NCI-H1417 (cell line): ENCODE measurements around the gene KRT28.
A peak's percentile ranks its signal among the peaks of the same experiment; 100 is the strongest.

Experiments used
- DNase-seq, 3 experiments: peaks; one replicate each; lab custom pipeline; 2025; lab: John Stamatoyannopoulos, UW

Gene KRT28

GRCh38 chr17:40799859-40800258 is at the start of gene KRT28:
TSS of gene KRT28 (minus strand) at chr17:40799959. CDS start at chr17:40799893, 66 bp downstream.
- no peak for DNase-seq

- DNase-seq = no peak
Measured at GRCh38 chr17:40848583-40849235, 49.0 kb upstream of the KRT28 start.

- no peak for DNase-seq
Measured at GRCh38 chr17:40846515-40847144, 46.9 kb upstream of the KRT28 start.

GRCh38 chr17:40844671-40845107 is 44.9 kb upstream of the KRT28 start:
- DNase-seq = no peak

- DNase-seq = no peak
Measured at GRCh38 chr17:40843242-40843641, 43.5 kb upstream of the KRT28 start.

GRCh38 chr17:40841246-40841645 is 41.5 kb upstream of the KRT28 start:
- DNase-seq = no peak

- DNase-seq = no peak
Measured at GRCh38 chr17:40839194-40839593, 39.4 kb upstream of the KRT28 start.

GRCh38 chr17:40836020-40836419 is 36.3 kb upstream of the KRT28 start:
- DNase-seq = no peak

GRCh38 chr17:40833882-40834281 is 34.1 kb upstream of the KRT28 start:
- no peak for DNase-seq

- no peak for DNase-seq
Measured at GRCh38 chr17:40832840-40833239, 33.1 kb upstream of the KRT28 start.

- DNase-seq = no peak
Measured at GRCh38 chr17:40830085-40830776, 30.5 kb upstream of the KRT28 start.

GRCh38 chr17:40828454-40829044 is 28.8 kb upstream of the KRT28 start:
- no peak for DNase-seq

GRCh38 chr17:40827746-40828453 is 28.1 kb upstream of the KRT28 start:
- DNase-seq = no peak

- DNase-seq = no peak
Measured at GRCh38 chr17:40825599-40825998, 25.8 kb upstream of the KRT28 start.

GRCh38 chr17:40824015-40824832 is 24.5 kb upstream of the KRT28 start:
- DNase-seq = no peak

- DNase-seq = no peak
Measured at GRCh38 chr17:40822132-40822812, 22.5 kb upstream of the KRT28 start, which contains the start of gene KRT10. TSS of gene KRT10 (minus strand) at chr17:40822614. CDS start at chr17:40822585, 29 bp downstream.

- no peak for DNase-seq
Measured at GRCh38 chr17:40821536-40821935, 21.8 kb upstream of the KRT28 start.

- no peak for DNase-seq
Measured at GRCh38 chr17:40820228-40820838, 20.6 kb upstream of the KRT28 start.

- DNase-seq = peak in 2 of 3 experiments; percentile 12 to 66
Measured at GRCh38 chr17:40819528-40820125, 19.9 kb upstream of the KRT28 start.
